ENCODE results near the gene LYRM7.

LYRM7 gene

DNA sequence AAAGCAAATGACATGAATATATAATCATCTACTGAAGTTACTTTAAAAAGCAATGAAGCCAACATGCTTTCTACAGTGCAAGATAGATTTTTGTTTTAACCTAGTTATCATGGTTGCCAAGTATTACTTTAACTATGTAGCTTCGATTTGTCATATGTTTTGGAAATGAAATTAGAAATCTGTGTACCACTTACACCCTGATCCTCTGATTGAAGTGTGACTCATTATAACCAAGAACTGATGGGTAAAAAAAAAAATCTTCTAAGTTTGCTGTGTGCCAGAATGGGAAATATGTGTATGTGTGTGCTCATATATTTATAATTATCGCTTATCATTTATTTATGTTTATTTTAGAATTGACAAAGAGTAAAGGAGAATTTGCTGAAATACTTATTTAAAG lies 84.0 kb downstream of the LYRM7 start:
- Histone ChIP-seq H3K4me2 (ENCODE audit: low read length) (no peak overlapping the region), H3K27me3 (ENCODE audit: control insufficient read depth, low read length) (no peaks in the 10 kb centered on the region), H3K4me3 (ENCODE audit: low read length) (no peak overlapping the region), H3K79me2 (ENCODE audit: control insufficient read depth, low read length) (peaks cover 10% of the 10 kb centered on the region), H4K20me1 (ENCODE audit: control insufficient read depth, insufficient read depth, low read depth, low read length) (no peaks in the 10 kb centered on the region), H3F3A (ENCODE audit: control insufficient read depth, insufficient read depth) (peaks cover 26% of the 10 kb centered on the region), H3K4me1 (ENCODE audit: control insufficient read depth, low read length) (peaks cover 64% of the 10 kb centered on the region), H3K9me3 (ENCODE audit: control insufficient read depth, insufficient read depth, low read length) (no peaks in the 10 kb centered on the region), H3K9me2 (replicated peaks; ENCODE audit: control insufficient read depth, low read length) (no peaks in the 10 kb centered on the region), H3K36me3 (ENCODE audit: control insufficient read depth, low read length) (peaks cover 26% of the 10 kb centered on the region), H3K27ac (ENCODE audit: low read depth, low read length) (no peak overlapping the region)
- TF ChIP-seq EZH2phosphoT487 (IDR thresholded peaks at IDR 0.05; ENCODE audit: borderline replicate concordance, low read length), result no peak
- TF ChIP-seq, protein P1, sequence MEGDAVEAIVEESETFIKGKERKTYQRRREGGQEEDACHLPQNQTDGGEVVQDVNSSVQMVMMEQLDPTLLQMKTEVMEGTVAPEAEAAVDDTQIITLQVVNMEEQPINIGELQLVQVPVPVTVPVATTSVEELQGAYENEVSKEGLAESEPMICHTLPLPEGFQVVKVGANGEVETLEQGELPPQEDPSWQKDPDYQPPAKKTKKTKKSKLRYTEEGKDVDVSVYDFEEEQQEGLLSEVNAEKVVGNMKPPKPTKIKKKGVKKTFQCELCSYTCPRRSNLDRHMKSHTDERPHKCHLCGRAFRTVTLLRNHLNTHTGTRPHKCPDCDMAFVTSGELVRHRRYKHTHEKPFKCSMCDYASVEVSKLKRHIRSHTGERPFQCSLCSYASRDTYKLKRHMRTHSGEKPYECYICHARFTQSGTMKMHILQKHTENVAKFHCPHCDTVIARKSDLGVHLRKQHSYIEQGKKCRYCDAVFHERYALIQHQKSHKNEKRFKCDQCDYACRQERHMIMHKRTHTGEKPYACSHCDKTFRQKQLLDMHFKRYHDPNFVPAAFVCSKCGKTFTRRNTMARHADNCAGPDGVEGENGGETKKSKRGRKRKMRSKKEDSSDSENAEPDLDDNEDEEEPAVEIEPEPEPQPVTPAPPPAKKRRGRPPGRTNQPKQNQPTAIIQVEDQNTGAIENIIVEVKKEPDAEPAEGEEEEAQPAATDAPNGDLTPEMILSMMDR (IDR thresholded peaks at IDR 0.05; ENCODE audit: low read depth, low read length, poor library complexity, severe bottlenecking), result no peak
